ENCODE measurements around the gene CILP.

DNA sequence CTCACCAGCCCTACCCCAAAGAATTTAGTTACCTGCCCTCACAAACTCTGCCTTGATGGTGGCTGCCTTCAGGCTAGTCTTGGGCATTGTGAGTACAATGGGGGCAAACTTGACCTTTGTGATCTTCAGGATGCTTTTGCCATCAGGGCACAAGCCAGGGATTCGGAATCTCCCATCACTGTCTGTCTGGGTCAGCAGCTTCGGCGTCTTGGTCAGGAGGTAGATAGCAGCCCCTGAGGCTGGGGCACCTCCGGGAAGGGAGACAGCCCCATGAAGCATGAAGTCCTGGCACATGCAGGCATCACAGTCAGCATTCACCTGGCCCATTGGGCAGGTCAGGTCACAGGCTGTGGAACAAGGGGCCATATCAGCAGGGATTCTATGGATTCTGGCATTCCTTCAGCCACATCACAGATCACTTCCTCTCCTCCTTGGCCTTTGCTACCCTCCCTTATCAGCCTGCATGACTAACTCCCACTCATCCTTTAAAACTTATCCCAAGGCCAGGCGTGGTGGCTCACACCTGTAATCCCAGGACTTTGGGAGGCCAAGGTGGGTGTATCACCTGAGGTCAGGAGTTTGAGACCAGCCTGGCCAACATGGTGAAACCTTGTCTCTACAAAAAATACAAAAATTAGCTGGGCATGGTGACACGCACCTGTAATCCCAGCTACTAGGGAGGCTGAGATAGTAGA is 6.9 kb downstream of the CILP start:
- TF ChIP-seq POLR2AphosphoS5 (IDR thresholded peaks at IDR 0.05) (no peak), POLR2A (IDR thresholded peaks at IDR 0.05) (no peak)
- TF ChIP-seq, protein P1, sequence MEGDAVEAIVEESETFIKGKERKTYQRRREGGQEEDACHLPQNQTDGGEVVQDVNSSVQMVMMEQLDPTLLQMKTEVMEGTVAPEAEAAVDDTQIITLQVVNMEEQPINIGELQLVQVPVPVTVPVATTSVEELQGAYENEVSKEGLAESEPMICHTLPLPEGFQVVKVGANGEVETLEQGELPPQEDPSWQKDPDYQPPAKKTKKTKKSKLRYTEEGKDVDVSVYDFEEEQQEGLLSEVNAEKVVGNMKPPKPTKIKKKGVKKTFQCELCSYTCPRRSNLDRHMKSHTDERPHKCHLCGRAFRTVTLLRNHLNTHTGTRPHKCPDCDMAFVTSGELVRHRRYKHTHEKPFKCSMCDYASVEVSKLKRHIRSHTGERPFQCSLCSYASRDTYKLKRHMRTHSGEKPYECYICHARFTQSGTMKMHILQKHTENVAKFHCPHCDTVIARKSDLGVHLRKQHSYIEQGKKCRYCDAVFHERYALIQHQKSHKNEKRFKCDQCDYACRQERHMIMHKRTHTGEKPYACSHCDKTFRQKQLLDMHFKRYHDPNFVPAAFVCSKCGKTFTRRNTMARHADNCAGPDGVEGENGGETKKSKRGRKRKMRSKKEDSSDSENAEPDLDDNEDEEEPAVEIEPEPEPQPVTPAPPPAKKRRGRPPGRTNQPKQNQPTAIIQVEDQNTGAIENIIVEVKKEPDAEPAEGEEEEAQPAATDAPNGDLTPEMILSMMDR (IDR thresholded peaks at IDR 0.05) = no peak

Data from prostate gland (tissue), 2 donors.